ENCODE measurements around the gene SERPINA3. TPM values are rescaled to one million over a fixed set of nuclear protein-coding genes. Genes with fewer than 3 reads are reported as not detected.

SERPINA3 gene
- polyA plus RNA-seq, 1 donor (not counting 4 experiments of a cell fraction or from before 2014, with no cell fraction given): 0.50 TPM

- H3K27me3 ChIP-seq (ENCODE audit: control insufficient read depth, extremely low read depth, insufficient read depth, low read length): no peaks in the 10 kb centered on the region
- no peak overlapping the region for H2AFZ ChIP-seq (ENCODE audit: control insufficient read depth, low read length)
- H3K4me2 ChIP-seq (ENCODE audit: control insufficient read depth, extremely low read depth, insufficient read depth, low read depth, low read length): no peak overlapping the region
- no peaks in the 10 kb centered on the region for H4K20me1 ChIP-seq (ENCODE audit: control insufficient read depth, extremely low read depth, insufficient read depth, low read length)
- FAIRE-seq (no peak), DNase-seq (ENCODE audit: low read depth, low spot score) (no peak)
- no peaks in the 10 kb centered on the region for H3K79me2 ChIP-seq (ENCODE audit: control insufficient read depth, insufficient read depth, low read length)
- no peaks in the 10 kb centered on the region for H3K9me1 ChIP-seq (ENCODE audit: control insufficient read depth, extremely low read depth, insufficient read depth, low read length)
- TF ChIP-seq EZH2 (IDR thresholded peaks at IDR 0.05; ENCODE audit: low read length): no peak
- TF ChIP-seq CTCF (optimal IDR thresholded peaks at IDR 0.05 in 1 of 3, IDR thresholded peaks at IDR 0.05 in 1 of 3, conservative IDR thresholded peaks at IDR 0.05 in 1 of 3; ENCODE audit: extremely low read depth in 1 of 3, insufficient read depth in 2 of 3, low read length in 3 of 3): no peak
- dilution Hi-C loops (cut with MboI; ENCODE audit: extremely low pct_ligation_motif_present, low sequenced_read_pairs): no loop called here
- no peak overlapping the region for H3K27ac ChIP-seq (ENCODE audit: control insufficient read depth, insufficient read depth, low read length)
- H3K4me1 ChIP-seq (ENCODE audit: control insufficient read depth, extremely low read depth, insufficient read depth, low read length): no peaks in the 10 kb centered on the region
- no peaks in the 10 kb centered on the region for H3K36me3 ChIP-seq (ENCODE audit: control insufficient read depth in 2 of 2, extremely low read depth in 1 of 2, insufficient read depth in 2 of 2, low read length in 2 of 2)
- no peaks in the 10 kb centered on the region for H3K9me3 ChIP-seq (ENCODE audit: control insufficient read depth, low read depth, low read length)
- H3K9ac ChIP-seq (ENCODE audit: control insufficient read depth, extremely low read depth, insufficient read depth, low read length): no peak overlapping the region
- no peak overlapping the region for H3K4me3 ChIP-seq (ENCODE audit: control insufficient read depth in 2 of 3, extremely low read depth in 1 of 3, insufficient read depth in 2 of 3, low read depth in 1 of 3, low read length in 3 of 3)
Observed at GRCh38 chr14:94624537-94625352, 12.6 kb downstream of the SERPINA3 start.

GRCh38 chr14:94625353-94625635, 13.1 kb downstream of the SERPINA3 start:
- TF ChIP-seq EZH2 (IDR thresholded peaks at IDR 0.05; ENCODE audit: low read length) (no peak), CTCF (optimal IDR thresholded peaks at IDR 0.05 in 1 of 3, IDR thresholded peaks at IDR 0.05 in 1 of 3, conservative IDR thresholded peaks at IDR 0.05 in 1 of 3; ENCODE audit: extremely low read depth in 1 of 3, insufficient read depth in 2 of 3, low read length in 3 of 3) (no peak)
- H3K27me3 ChIP-seq (ENCODE audit: control insufficient read depth, extremely low read depth, insufficient read depth, low read length): no peaks in the 10 kb centered on the region
- H3K9me1 ChIP-seq (ENCODE audit: control insufficient read depth, extremely low read depth, insufficient read depth, low read length): no peaks in the 10 kb centered on the region
- H3K36me3 ChIP-seq (ENCODE audit: control insufficient read depth in 2 of 2, extremely low read depth in 1 of 2, insufficient read depth in 2 of 2, low read length in 2 of 2): no peaks in the 10 kb centered on the region
- no peak overlapping the region for H3K4me2 ChIP-seq (ENCODE audit: control insufficient read depth, extremely low read depth, insufficient read depth, low read depth, low read length)
- no peak for DNase-seq (ENCODE audit: low read depth, low spot score)
- dilution Hi-C loops (cut with MboI; ENCODE audit: extremely low pct_ligation_motif_present, low sequenced_read_pairs): no loop called here
- no peak overlapping the region for H3K27ac ChIP-seq (ENCODE audit: control insufficient read depth, insufficient read depth, low read length)
- no peaks in the 10 kb centered on the region for H4K20me1 ChIP-seq (ENCODE audit: control insufficient read depth, extremely low read depth, insufficient read depth, low read length)
- no peak overlapping the region for H3K4me3 ChIP-seq (ENCODE audit: control insufficient read depth in 2 of 3, extremely low read depth in 1 of 3, insufficient read depth in 2 of 3, low read depth in 1 of 3, low read length in 3 of 3)
- H2AFZ ChIP-seq (ENCODE audit: control insufficient read depth, low read length): no peak overlapping the region
- no peaks in the 10 kb centered on the region for H3K79me2 ChIP-seq (ENCODE audit: control insufficient read depth, insufficient read depth, low read length)
- no peaks in the 10 kb centered on the region for H3K9me3 ChIP-seq (ENCODE audit: control insufficient read depth, low read depth, low read length)
- H3K4me1 ChIP-seq (ENCODE audit: control insufficient read depth, extremely low read depth, insufficient read depth, low read length): no peaks in the 10 kb centered on the region
- H3K9ac ChIP-seq (ENCODE audit: control insufficient read depth, extremely low read depth, insufficient read depth, low read length): no peak overlapping the region
- no peak for FAIRE-seq
